GM10248 (cell line): ENCODE measurements around the gene RNASET2.
"Not testable (repeated sequence)": the region's sequence is repeated elsewhere in the genome, so short reads cannot be mapped to it uniquely, and the experiment has no call there.

Source experiments
- CTCF ChIA-PET: fragments of 300-600 bp; sonication (Branson Sonifier 250); formaldehyde crosslinking; extraction: SDS; loops from one replicate; lab custom pipeline; 2021; ENCODE audit warnings: antibody characterized with exemption; lab: Yijun Ruan, JAX
- POLR2A ChIA-PET: fragments of 350-650 bp; sonication (Branson Sonifier 250); formaldehyde crosslinking; extraction: SDS; loops from one replicate; lab custom pipeline; 2020; ENCODE audit warnings: antibody characterized with exemption; lab: Yijun Ruan, JAX
- DNase-seq: peaks from one replicate; pipeline ENCODE4 v3.0.0; 2012; ENCODE audit errors: extremely low spot score
- TF ChIP-seq, protein P1 (sequence below): IDR thresholded peaks from 2 replicates; pipeline ENCODE4 v1.5.1; 2012; ENCODE audit warnings: mild to moderate bottlenecking, low read depth; ENCODE audit errors: extremely low read depth, missing control alignments, control extremely low read depth

Gene RNASET2

DNA sequence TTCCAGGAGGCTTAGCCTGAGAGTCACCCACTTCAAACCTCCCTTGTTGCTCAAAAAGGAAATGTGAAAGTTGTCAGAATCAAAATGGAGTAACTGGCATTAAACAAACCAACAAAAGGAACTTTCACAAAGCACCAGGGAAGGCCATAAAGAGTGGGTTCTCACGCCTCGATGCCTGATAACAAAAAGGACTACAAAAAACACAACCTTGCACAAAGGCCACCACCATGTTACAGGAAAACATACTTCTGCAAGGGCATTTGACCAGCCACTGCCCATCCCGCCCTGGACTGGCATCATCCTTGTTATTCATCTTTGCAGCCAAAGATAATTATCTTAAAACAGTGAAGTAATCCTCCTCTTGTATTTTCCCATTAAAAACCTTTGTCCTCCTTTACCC lies 34.8 kb downstream of the RNASET2 start:
- POLR2A ChIA-PET, result no interaction called here
- DNase-seq, result no peak
- CTCF ChIA-PET, result no interaction called here
- TF ChIP-seq, protein P1, sequence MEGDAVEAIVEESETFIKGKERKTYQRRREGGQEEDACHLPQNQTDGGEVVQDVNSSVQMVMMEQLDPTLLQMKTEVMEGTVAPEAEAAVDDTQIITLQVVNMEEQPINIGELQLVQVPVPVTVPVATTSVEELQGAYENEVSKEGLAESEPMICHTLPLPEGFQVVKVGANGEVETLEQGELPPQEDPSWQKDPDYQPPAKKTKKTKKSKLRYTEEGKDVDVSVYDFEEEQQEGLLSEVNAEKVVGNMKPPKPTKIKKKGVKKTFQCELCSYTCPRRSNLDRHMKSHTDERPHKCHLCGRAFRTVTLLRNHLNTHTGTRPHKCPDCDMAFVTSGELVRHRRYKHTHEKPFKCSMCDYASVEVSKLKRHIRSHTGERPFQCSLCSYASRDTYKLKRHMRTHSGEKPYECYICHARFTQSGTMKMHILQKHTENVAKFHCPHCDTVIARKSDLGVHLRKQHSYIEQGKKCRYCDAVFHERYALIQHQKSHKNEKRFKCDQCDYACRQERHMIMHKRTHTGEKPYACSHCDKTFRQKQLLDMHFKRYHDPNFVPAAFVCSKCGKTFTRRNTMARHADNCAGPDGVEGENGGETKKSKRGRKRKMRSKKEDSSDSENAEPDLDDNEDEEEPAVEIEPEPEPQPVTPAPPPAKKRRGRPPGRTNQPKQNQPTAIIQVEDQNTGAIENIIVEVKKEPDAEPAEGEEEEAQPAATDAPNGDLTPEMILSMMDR, result no peak

- TF ChIP-seq, protein P1, result no peak
- ChIA-PET CTCF (interaction anchor here (1.2 to 4.2 kb wide), 3 partner anchors 9 to 73 kb away, joined by 3 to 14 read pairs (median 4); no protein-coding TSS in a partner anchor), POLR2A (no interaction called here)
- no peak for DNase-seq
These were observed 39.5 kb downstream of the RNASET2 start for GRCh38 chr6:166916824-166917223.

DNA sequence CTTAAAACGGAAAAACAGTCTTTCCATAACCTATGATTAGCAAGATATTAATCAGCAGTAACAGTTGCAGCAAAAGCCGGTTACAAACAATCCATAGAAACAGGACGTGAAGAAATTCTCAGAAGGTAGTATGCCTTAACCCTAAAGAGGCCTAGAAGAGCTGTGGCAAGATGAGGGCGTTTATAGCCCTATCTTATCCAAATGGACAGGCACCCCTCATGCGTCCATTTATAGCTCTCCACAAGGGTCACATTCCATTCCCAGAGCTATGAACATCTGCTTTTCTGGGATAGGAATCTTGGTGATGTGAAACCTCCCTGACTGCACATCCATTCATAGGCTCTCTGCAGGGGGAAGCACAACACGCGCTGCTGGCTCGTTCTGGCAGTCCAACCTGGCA lies 40.9 kb downstream of the RNASET2 start:
- DNase-seq, POLR2A ChIA-PET: not testable (repeated sequence)
- CTCF ChIA-PET, result interaction anchor here (1.7 to 4.2 kb wide), 2 partner anchors 8 to 74 kb away, joined by 4 to 14 read pairs; no protein-coding TSS in a partner anchor

DNA sequence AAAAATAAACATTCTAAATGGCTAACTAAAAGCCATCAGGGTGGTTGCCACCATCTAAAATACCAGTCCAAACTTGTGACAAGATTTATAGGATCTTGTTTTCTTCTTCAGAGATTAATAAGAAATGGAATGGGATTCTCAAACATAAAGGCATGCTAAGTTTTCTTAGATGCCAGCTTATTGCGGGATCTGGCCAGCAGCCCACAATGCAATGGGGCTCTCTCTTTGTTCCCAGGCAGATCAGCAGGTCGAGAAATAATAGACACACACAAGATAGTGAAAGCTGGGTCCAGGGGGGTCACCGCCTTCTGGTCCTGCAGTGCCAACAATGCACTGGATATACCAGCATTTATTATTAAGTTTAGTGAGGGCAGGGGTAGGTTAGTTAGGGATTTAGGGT lies 41.4 kb downstream of the RNASET2 start:
- DNase-seq, POLR2A ChIA-PET: not testable (repeated sequence)
- CTCF ChIA-PET, result interaction anchor here (0.8 kb wide), 1 partner anchor 130 kb away, joined by 3 read pairs; no protein-coding TSS in a partner anchor

DNA sequence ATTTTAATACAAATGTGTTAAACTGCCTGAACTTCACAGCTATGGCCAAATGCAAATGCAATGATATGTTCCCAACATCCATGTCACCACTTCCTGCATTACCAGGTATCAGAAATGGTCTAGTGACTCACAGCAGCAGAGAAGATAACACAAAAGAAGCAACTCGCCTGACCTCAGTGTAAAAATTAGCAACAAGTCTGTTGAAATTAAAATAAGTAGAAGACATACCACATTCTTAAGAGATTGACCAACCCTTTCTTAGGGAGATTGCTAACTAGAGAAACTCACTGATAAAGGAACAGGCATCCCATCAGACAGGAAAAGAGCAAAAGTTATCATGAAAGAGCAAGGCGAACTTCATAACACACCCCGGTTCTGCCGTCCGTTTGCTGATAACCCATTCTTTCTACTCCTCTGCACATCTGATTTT lies 45.1 kb downstream of the RNASET2 start:
- CTCF ChIA-PET, result interaction anchor here (1.7 kb wide), 1 partner anchor 136 kb away, joined by 5 read pairs; no protein-coding TSS in a partner anchor
- POLR2A ChIA-PET, result no interaction called here
- TF ChIP-seq, protein P1, result no peak
- no peak for DNase-seq

DNA sequence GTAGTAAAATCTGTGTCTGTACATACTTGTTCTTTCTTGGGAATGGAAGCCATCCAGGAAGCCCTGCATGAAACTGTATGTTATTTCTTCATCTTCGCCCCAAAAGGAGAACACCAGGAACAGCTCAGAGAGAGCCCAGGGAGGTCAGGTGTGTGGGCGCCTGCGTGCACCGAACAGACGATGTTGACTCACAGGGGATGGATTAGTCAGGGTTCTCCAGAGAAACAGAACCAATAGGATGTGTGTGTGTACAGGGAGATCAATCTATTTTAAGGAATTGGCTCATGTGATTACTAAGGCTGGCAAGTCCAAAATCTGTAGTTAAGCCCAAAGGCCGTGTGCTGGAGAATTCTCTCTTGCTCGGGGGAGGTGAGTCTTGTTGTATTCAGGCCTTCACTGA lies 45.7 kb downstream of the RNASET2 start:
- CTCF ChIA-PET, result no interaction called here
- no peak for DNase-seq
- TF ChIP-seq, protein P1, result no peak
- POLR2A ChIA-PET, result no interaction called here

GRCh38 chr6:166908811-166909210 lies 47.5 kb downstream of the RNASET2 start:
- TF ChIP-seq, protein P1, result no peak
- ChIA-PET CTCF (interaction anchor here (1.1 to 2.0 kb wide), 4 partner anchors 43 to 233 kb away, joined by 3 to 10 read pairs (median 6); no protein-coding TSS in a partner anchor), POLR2A (no interaction called here)
- no peak for DNase-seq
